DMS53 treated with DMSO at 0.1 percent for 48 hours (cell line): ENCODE data around the gene AGPAT4.

Experiments
- DNase-seq: peaks from one replicate; lab custom pipeline; 2025; ENCODE audit not compliant: unreplicated experiment; lab: John Stamatoyannopoulos, UW

The AGPAT4 gene

DNA sequence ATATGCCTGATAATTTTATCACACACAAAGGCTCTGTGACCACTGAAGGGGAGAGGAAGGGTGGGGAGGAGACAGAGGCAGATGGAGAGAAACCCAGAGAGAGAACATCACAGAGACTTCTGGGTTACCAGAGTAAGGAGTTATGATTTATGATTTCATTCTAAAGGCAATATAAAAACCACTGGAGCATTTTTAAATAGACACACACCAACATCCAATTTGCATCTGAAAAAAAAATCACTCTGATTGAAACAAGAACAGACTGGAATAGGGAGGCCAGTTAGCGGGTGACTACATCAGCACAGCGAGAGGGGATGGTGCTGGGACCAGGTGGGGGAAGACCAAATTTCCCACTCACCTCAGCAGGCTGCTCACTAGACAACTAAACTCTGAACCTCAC lies 104.8 kb downstream of the AGPAT4 start:
- no peak for DNase-seq

DNA sequence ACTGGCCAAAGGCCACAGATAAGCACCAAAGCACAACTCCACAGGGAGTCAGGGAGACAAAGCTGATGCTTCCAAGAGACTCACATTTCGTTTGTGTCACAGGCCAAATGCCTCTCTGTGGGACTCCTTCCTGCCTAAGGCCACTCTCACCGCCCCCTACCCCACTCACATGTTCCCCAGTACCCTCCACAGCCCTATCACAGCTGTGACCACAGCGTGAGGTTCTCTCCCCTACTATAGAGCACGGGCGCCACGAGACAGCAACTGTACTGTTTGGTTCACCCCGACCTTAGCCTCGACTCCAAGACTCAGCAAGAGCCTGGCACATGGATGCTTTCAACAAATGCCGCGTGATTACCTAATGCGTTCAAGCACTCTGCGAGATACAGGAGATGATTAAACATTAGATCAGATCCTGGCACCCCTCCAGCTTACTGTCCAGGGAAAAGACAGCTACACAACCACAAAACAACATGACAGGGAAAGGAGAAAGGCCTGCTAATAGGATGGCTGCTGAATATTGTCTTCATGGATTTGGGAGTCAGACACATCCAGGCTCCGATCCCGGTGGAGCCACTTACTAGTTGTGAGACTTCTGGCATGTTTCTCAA lies 105.5 kb downstream of the AGPAT4 start:
- no peak for DNase-seq

DNA sequence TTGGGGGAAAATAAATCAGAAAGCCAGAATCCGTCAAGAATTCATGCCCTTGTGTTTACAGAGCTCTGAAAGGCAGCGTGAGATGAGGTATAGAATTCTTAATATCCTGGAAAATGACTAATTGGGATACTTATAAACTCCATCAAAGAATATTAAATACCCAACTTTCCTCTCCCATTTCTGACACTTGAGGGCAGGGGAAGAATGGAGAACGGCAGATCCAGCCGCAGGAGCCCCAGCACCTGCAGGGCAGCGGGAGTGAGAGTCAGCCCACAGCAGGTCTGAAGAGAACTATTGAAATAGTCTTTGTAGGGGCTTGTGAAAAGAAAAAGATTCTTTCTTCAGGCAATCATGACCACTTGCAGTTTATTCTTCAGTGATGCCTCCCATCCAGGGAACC lies 107.2 kb downstream of the AGPAT4 start:
- no peak for DNase-seq

DNA sequence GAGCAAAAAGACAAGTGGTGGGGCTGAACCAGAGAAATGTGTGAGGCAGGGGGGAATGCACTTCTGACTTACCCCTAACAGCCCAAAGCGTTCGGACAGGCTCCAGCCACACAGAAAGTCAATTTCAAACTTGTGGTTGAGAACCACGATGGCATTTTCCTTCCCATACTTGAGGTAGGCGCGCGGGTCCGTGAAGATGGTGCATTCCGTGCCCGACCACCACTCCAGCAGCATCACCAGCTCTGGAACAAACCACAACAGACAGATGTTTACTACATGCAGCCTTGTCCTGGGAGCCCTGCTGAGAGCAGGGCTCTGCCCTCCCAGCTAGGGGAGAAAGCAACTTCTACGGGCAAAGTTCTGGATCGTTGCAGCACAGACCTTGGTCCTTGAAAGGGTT lies 107.7 kb downstream of the AGPAT4 start:
- no peak for DNase-seq

- no peak for DNase-seq
Observed at GRCh38 chr6:161164182-161164625, 109.7 kb downstream of the AGPAT4 start.

GRCh38 chr6:161163466-161164181 lies 110.2 kb downstream of the AGPAT4 start:
- DNase-seq: no peak

- no peak for DNase-seq
Observed at GRCh38 chr6:161162722-161163121, 111.1 kb downstream of the AGPAT4 start.

DNA sequence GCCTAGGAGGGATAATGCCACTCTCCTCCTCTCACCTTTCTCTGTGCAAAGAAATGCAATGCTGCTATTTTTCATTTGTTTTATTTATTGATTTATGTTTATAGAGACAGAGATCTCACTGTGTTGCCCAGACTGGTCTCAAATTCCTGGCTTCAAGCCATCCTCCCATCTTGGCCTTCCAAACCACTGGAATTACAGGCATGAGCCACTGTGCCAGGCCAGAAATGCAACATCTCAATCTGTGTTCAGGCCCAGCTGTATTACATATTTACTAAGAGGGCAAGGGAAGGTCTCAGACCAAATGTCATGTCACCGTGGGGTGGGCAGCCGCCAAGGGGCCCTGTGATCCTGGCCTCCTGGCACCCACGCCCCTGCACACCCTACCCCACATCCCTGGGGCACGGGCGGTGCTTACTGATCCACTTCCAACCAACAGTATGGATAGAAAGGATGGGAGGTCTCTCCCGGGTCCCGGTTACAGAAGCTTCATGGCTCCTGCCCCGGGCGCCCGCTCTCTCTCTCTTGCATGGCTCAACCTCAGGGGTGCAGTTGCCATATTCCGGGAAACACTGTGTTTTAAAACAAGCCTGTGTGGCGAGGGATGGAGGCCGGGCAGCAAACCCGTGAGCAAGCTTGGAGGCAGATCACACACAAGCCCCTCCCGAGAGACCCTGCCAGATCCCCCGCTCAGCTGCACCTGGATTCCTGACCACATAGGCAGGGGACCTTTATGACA lies 111.8 kb downstream of the AGPAT4 start:
- no peak for DNase-seq

DNA sequence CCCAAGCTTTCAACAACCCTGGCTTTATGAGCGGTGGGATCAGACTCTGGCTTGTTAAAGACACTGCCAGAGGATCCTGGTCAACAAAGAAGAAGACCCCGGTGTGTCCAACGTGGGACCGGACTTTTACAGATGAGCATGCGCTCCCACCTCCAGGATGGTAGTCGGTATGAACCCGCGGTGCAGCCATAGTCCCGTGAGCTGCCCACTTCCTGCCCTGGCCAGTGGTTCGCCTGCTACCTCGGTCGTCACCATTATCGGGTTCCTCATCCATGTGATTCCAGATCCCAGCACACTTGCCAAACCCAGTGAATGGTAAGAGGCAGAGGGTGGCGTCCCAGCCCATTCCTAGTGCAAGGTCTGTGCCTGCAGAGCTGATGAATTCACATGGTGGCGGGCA lies 112.7 kb downstream of the AGPAT4 start:
- DNase-seq: no peak

DNA sequence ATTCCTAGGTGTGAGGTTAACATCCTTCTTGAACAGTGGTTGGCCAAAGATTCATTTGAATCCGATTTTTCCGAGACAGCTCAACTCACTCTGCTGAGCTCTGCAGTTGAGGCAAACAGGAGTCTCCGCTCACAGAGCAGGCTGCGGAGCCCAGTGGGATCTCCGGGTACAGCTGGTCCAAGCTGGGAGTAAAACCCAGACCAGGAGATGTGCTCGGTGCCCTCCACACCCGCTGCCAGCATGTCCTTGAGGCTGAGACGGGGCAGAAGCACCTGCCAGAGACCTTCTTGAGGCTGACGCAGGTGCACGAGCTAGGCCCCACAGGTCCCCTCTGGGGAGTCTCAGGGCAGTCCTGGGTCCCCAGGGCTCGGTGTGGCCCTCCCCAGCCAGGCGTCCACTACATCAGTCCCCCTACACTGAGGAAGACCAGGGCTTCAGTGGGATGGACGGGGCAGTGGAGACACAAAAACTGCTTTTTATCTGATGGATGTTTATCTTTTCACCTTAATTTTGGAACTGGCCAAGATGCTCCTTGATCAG lies 119.0 kb downstream of the AGPAT4 start:
- no peak for DNase-seq

DNA sequence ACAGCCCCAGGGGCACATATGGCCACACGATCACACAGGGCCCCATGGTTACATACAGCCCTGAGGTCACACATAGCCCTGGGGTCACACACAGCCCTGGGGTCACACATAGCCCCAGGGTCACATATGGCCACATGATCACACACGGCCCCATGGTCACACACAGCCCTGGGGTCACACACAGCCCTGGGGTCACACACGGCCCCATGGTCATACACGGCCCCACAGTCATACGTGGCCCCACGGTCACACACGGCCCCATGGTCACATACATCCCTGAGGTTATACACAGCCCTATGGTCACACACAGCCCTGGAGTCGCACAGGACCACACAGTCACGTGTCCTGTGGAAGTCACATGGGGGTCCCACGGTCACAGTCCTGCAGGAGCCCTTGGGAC lies 120.1 kb downstream of the AGPAT4 start:
- DNase-seq: no peak

DNA sequence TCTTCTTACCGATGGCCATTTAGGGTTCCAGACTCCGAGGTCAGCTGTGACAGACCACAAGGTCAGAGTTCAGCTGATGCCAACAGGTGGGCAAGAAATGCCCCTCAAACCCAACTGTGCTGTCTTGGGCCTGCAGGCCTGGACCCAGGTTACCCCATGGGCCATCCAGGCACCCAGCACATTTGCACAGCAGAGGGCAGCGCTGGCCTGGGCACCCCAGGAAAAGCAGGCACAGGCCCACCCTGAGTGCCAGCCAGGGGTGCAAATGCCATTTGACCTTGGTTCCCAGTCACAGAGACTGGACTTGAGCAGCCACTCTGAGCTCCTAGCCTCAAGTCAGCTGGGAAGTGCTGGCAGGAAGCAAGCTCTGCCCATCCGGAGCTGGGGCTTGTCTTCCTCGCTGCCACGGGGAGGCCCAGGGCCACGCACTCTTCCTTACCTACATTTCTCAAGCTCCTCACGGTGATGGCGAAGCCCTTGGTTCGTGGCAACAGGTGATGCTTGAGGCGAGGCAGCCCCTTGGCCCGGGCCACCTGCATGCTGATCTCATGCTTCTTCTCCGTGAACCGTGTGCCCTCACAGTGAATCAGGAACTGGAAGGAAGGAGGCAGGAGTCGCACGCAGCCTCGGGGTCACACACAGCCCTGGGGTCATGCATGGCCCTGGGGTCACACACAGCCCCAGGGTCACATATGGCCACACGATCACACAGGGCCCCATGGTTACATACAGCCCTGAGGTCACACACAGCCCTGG lies 120.8 kb downstream of the AGPAT4 start:
- no peak for DNase-seq

- no peak for DNase-seq
Observed at GRCh38 chr6:161152527-161152862, 121.4 kb downstream of the AGPAT4 start.

GRCh38 chr6:161151660-161152526 lies 122.0 kb downstream of the AGPAT4 start:
- no peak for DNase-seq

DNA sequence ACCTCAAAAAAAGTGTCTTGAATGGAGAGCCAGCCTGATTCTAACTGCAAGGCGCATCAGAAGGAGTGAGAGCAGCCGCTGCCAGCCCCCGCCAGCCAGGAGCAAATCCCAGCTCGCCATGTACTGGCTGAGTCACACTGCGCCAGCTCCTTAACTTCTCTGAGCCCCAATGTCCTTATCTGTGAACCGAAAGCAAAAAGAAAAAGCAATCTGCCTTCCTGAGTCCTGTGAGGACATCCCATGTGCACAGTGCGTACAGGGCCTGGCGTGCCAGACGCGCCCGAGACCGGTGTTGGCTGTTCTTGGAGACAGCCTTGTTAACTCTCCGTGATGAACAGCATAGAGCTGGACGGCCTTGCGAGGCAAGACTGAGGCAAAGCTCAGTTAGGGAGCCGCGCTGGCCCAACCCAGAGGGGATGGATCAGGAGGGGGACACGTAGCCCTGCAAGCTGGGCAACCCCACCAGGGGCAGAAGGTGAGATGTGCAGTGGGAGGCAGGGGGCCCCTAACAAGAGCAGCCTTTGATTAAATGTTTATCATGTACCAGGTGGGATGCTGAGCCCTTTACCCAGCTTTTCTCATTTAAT lies 122.7 kb downstream of the AGPAT4 start:
- no peak for DNase-seq

GRCh38 chr6:161150566-161150965 lies 123.3 kb downstream of the AGPAT4 start:
- no peak for DNase-seq

DNA sequence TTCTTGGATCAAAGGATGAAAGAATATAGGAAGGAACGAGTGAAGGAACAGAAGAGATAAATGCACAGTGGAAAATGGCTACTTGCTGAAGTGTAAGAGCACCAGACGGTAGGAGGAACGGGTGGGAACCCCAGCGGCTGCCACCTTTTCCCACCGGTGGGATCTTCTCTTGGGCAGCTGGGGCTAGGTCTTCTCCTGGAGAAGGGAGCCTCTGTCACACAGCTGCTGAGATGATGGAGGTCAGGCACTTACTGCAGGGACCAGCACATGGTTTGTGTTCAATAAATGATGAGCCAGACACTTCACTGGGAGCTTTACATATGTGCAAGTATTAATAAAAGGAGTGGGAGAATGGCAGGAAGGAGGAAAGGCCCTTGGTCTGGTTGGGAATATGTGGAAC lies 123.7 kb downstream of the AGPAT4 start:
- DNase-seq: no peak

DNA sequence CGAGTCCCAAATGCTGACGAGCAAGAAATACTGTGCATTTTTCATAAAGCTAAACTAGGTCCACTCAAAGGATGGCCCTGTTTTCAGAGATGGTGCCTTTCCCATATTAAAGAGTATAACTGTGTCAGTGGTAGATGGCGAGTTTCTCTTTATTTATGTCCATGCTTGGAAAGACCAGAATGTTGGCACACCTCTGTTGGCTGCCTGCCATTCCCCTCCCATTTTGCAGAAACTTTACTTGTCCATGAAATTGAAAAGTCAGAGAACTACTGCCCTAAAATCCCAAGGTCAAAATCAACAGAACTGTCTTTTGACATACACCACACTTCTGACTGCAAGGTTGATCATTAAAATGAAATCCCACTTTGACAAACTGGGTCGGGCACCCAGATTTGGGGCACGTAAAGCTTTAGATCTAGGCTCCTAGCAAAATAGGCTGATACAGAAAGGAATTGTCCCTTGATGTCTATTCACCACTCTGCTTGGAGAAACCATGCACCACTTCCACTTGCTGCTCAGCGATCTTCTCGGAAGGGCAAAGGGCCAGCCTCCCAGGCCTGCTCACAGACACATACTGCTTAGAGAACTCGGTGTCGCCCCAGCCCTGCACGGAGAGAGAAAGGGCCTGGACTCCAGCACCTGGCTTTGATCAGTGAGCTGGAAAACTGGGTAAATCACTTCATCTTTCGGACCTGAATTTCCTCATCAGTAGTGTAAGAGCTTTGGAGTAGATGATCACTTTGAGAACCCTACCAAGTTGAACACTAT lies 130.0 kb downstream of the AGPAT4 start:
- DNase-seq: no peak

DNA sequence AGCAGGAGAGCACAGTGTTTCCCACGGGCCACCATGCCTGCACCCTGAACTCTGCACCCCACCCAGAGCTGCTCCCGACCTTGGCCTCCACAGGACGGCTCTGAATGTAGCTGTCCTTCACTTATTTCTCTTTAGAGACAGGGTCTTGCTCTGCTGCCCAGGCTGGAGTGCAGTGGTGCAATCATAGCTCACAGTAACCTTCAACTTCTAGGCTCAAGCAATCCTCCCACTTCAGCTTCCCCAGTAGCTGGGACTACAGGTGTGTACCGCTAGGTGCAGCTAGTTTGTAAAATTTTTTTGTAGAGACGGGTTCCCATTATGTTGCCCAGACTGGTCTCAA lies 130.9 kb downstream of the AGPAT4 start:
- no peak for DNase-seq
